K562 (cell line): ENCODE results near the gene P4HB. TPM values are rescaled to one million over a fixed set of nuclear protein-coding genes. Genes with fewer than 3 reads are reported as not detected.

ENCODE experiments used
- ATF1 ChIP-seq, 2 experiments: fragments of 450-650 bp in 1 of 2; IDR thresholded peaks; 2 replicates each; pipeline ENCODE4 v1.6.1; 2016; ENCODE audit warnings: missing compliant biosample characterization in 1 of 2, missing genetic modification characterization in 1 of 2
- ELF4 ChIP-seq: fragments of 450-650 bp; formaldehyde crosslinking; IDR thresholded peaks from 2 replicates; pipeline ENCODE4 v1.4.0; 2022; ENCODE audit warnings: missing genetic modification characterization
- ERF ChIP-seq: fragments of 450-650 bp; formaldehyde crosslinking; IDR thresholded peaks from 2 replicates; pipeline ENCODE4 v1.4.0; 2020; ENCODE audit warnings: mild to moderate bottlenecking, mixed read lengths
- ETV1 ChIP-seq: fragments of 450-650 bp; conservative IDR thresholded peaks from 2 replicates; pipeline ENCODE4 v1.6.1; 2016; ENCODE audit warnings: missing genetic modification characterization, control low read depth, low read depth, missing compliant biosample characterization
- FUS ChIP-seq: fragments of 200-400 bp; formaldehyde crosslinking; optimal IDR thresholded peaks from 2 replicates; pipeline ENCODE3; 2017; ENCODE audit warnings: low read depth, low read length
- GATAD2B ChIP-seq: fragments of 450-650 bp; IDR thresholded peaks from 2 replicates; pipeline ENCODE4 v1.6.1; 2017; ENCODE audit warnings: mild to moderate bottlenecking, borderline replicate concordance
- KDM5B ChIP-seq: fragments of 200-600 bp; sonication (generic); IDR thresholded peaks from 2 replicates; pipeline ENCODE4 v1.6.1; 2012; ENCODE audit warnings: low read depth, mild to moderate bottlenecking, moderate library complexity, low read length, control low read depth, inconsistent platforms; ENCODE audit not compliant: insufficient replicate concordance
- NONO ChIP-seq, 2 experiments: fragments of 200-400 bp in 1 of 2; fragments of 450-650 bp in 1 of 2; formaldehyde crosslinking in 1 of 2; IDR thresholded peaks; 2 replicates each; pipeline ENCODE4 v1.6.1; 2017; ENCODE audit warnings: low read depth in 2 of 2, mild to moderate bottlenecking in 2 of 2, moderate library complexity in 2 of 2, low read length in 1 of 2
- RCOR1 ChIP-seq, 2 experiments: IDR thresholded peaks; 2 replicates each; pipeline ENCODE4 v1.6.1; 2012; ENCODE audit warnings: low read depth in 2 of 2, low read length in 2 of 2, borderline replicate concordance in 1 of 2, improper control_type of control experiment in 1 of 2
- SETDB1 ChIP-seq: IDR thresholded peaks from one replicate; pipeline ENCODE4 v1.6.1; 2012; ENCODE audit warnings: low read length, control low read depth, inconsistent platforms
- SP1 ChIP-seq: sonication (generic); formaldehyde crosslinking; IDR thresholded peaks from 2 replicates; pipeline ENCODE4 v1.8.1; 2022; ENCODE audit warnings: mild to moderate bottlenecking, missing genetic modification reagents
- TBP ChIP-seq: optimal IDR thresholded peaks from 2 replicates; pipeline ENCODE3; 2011; ENCODE audit warnings: low read depth, low read length, improper control_type of control experiment
- TGIF2 ChIP-seq: sonication (generic); formaldehyde crosslinking; IDR thresholded peaks from 2 replicates; pipeline ENCODE4 v1.8.1; 2022; ENCODE audit warnings: mild to moderate bottlenecking, missing genetic modification reagents, moderate library complexity
- U2AF1 ChIP-seq: fragments of 200-400 bp; formaldehyde crosslinking; optimal IDR thresholded peaks from 2 replicates; pipeline ENCODE3; 2017; ENCODE audit warnings: mild to moderate bottlenecking, low read depth, low read length, moderate library complexity
- YY1 ChIP-seq, 3 experiments: IDR thresholded peaks; 2 replicates each; pipeline ENCODE4 v1.6.1; 2011; ENCODE audit warnings: low read length in 2 of 3, mild to moderate bottlenecking in 2 of 3, moderate library complexity in 2 of 3, borderline replicate concordance in 1 of 3, control low read depth in 1 of 3, low read depth in 1 of 3; ENCODE audit not compliant: insufficient read depth in 3 of 3, insufficient replicate concordance in 2 of 3, control insufficient read depth in 1 of 3, insufficient read length in 1 of 3; ENCODE audit errors: extremely low read depth in 1 of 3
- ZKSCAN3 ChIP-seq: fragments of 250-450 bp; sonication (Bioruptor Pico); IDR thresholded peaks from 2 replicates; pipeline ENCODE4 v1.4.0; 2020
- ZNF445 ChIP-seq: fragments of 250-450 bp; sonication (Bioruptor Pico); IDR thresholded peaks from 2 replicates; pipeline ENCODE4 v1.4.0; 2020; ENCODE audit warnings: low read depth, mild to moderate bottlenecking, moderate library complexity
- polyA plus RNA-seq, 8 experiments: library from polyadenylated mRNA; depleted of rRNA in 4 of 8; stranded (reverse) in 5 of 8; unstranded in 3 of 8; fragments of >200 nt; fragmentation: Nextera tagmentation in 2 of 8; fragmentation: Illumina TruSeq in 1 of 8; extraction: Ambion mirVana in 2 of 8; extraction: Trizol in 1 of 8; gene quantifications; 2 replicates each; pipeline versions ENCODE4 v1.2.1 to v1.2.3, GENCODE V29; 2011 to 2014; ENCODE audit warnings: inconsistent platforms in 1 of 8, missing spikeins in 1 of 8
- total RNA-seq, 7 experiments: library from RNA; depleted of rRNA in 6 of 7; stranded (reverse); fragments of >200 nt in 6 of 7; fragmentation: Illumina TruSeq in 2 of 7; extraction: Trizol in 2 of 7; gene quantifications; 2 replicates each; pipeline versions ENCODE4 v1.2.1 to v1.2.3, GENCODE V29; 2011 to 2021; ENCODE audit warnings: low replicate concordance in 1 of 7
- TF ChIP-seq, protein P1 (sequence below), 2 experiments: fragments of 450-650 bp; formaldehyde crosslinking in 1 of 2; IDR thresholded peaks; 2 replicates each; pipeline versions ENCODE4 v1.4.0 to v1.6.1; 2014 to 2020; ENCODE audit warnings: mild to moderate bottlenecking in 2 of 2, borderline replicate concordance in 1 of 2, low read depth in 1 of 2

The P4HB gene
- total and polyA plus RNA-seq, 9 of the 15 experiments (the other 6 are each of a cell fraction or from before 2014, with no cell fraction given), result 4.4 to 645 (median 325) TPM

DNA sequence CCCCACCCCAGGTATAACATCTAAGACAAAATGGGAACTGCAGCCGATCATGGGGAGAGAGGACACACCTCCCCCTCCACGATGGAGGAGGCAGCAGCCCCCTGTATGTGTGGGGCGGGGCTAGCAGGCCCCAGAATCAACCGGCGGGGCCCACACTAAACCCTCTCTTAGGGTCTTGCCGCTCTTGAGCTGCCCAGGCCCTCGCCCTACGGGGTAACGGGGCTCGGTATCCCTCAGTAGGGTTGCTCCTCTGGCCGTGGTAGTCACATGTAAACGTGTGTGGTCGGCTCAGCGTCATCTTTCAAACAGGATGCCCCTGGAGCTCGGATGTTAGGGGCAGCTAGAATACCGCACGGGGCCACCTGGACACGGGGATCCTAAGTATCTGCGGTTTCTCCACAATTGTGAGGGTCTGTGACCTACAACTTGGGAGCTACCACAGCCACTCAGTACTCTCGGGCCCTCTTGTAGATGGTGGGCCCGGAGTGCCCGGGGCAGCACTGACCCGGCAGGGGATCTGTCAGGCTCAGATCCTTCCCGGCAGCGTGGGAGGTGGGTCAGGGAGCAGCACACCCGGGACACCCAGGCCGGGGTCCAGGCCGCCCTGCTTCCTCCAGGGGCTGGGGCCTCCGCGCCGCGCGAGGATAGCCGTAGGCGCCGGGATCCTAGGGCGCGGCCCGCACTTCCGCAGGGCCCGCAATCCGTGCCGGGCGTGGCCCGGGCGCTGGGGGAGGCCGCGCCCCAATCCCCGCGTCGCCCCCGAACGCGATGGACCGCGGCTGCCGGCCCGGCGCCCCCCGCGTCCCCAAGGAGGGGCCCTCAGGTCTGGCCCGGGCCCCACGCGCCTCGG lies 10.0 kb upstream of the P4HB start (continued):
- peak; percentile 26 to 64 (median 44) for TF ChIP-seq YY1 (IDR thresholded peaks at IDR 0.05; ENCODE audit: borderline replicate concordance in 1 of 3, control insufficient read depth in 1 of 3, extremely low read depth in 1 of 3, insufficient read depth in 3 of 3, insufficient read length in 1 of 3, insufficient replicate concordance in 2 of 3, low read depth in 1 of 3, low read length in 2 of 3)
- TF ChIP-seq GATAD2B, result peak; percentile 78
- TF ChIP-seq ETV1, result 0 out of 2 replicates have a peak, but pooled peaks have one; percentile 22
- TF ChIP-seq ZNF445 (CRISPR knock-in tag), result no peak
- 0 out of 2 replicates have a peak, but pooled peaks have one; percentile 55 for TF ChIP-seq SP1
- TF ChIP-seq ZKSCAN3, result no peak
- TF ChIP-seq, protein P1, sequence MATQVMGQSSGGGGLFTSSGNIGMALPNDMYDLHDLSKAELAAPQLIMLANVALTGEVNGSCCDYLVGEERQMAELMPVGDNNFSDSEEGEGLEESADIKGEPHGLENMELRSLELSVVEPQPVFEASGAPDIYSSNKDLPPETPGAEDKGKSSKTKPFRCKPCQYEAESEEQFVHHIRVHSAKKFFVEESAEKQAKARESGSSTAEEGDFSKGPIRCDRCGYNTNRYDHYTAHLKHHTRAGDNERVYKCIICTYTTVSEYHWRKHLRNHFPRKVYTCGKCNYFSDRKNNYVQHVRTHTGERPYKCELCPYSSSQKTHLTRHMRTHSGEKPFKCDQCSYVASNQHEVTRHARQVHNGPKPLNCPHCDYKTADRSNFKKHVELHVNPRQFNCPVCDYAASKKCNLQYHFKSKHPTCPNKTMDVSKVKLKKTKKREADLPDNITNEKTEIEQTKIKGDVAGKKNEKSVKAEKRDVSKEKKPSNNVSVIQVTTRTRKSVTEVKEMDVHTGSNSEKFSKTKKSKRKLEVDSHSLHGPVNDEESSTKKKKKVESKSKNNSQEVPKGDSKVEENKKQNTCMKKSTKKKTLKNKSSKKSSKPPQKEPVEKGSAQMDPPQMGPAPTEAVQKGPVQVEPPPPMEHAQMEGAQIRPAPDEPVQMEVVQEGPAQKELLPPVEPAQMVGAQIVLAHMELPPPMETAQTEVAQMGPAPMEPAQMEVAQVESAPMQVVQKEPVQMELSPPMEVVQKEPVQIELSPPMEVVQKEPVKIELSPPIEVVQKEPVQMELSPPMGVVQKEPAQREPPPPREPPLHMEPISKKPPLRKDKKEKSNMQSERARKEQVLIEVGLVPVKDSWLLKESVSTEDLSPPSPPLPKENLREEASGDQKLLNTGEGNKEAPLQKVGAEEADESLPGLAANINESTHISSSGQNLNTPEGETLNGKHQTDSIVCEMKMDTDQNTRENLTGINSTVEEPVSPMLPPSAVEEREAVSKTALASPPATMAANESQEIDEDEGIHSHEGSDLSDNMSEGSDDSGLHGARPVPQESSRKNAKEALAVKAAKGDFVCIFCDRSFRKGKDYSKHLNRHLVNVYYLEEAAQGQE (IDR thresholded peaks at IDR 0.05; ENCODE audit: borderline replicate concordance), result no peak
- TF ChIP-seq, protein P1 (CRISPR knock-in tag; IDR thresholded peaks at IDR 0.05; ENCODE audit: low read depth), result 0 out of 2 replicates have a peak, but pooled peaks have one; percentile 36
- peak; percentile 18 for TF ChIP-seq TBP
- peak; percentile 48 for TF ChIP-seq FUS
- no peak for TF ChIP-seq SETDB1
- no peak for TF ChIP-seq ATF1 (CRISPR knock-in tag; IDR thresholded peaks at IDR 0.05)
- TF ChIP-seq ATF1 (tag; IDR thresholded peaks at IDR 0.05), result 0 out of 2 replicates have a peak, but pooled peaks have one; percentile 1
- TF ChIP-seq ERF, result 0 out of 2 replicates have a peak, but pooled peaks have one; percentile 24
- TF ChIP-seq KDM5B, result peak; percentile 41
- TF ChIP-seq ELF4, result no peak
- TF ChIP-seq NONO (IDR thresholded peaks at IDR 0.05; ENCODE audit: low read depth in 2 of 2, low read length in 1 of 2), result peak; percentile 41 to 58; a peak in 2 of 4 replicates
- TF ChIP-seq TGIF2 (CRISPR knock-in tag), result 0 out of 2 replicates have a peak, but pooled peaks have one; percentile 40
- no peak for TF ChIP-seq RCOR1 (IDR thresholded peaks at IDR 0.05; ENCODE audit: borderline replicate concordance in 1 of 2, low read depth in 2 of 2, low read length in 2 of 2)
- TF ChIP-seq U2AF1, result peak; percentile 7
